ENCODE data around the gene ARID4A. TPM values are rescaled to one million over a fixed set of nuclear protein-coding genes. Genes with fewer than 3 reads are reported as not detected.

Gene ARID4A
- total and polyA plus RNA-seq, 2 of the 13 experiments (the other 11 are each of a cell fraction or from before 2014, with no cell fraction given), result 7.2 to 9.7 TPM

GRCh38 chr14:58395812-58396788, 97.7 kb downstream of the ARID4A start, which contains the start of gene TOMM20L (continued):
- TF ChIP-seq ZHX2 (IDR thresholded peaks at IDR 0.05; ENCODE audit: low read depth), result 0 out of 2 replicates have a peak, but pooled peaks have one; percentile 25
- no peak; the same call in none of the 2 replicates for TF ChIP-seq ZHX2 (CRISPR knock-in tag; IDR thresholded peaks at IDR 0.05; ENCODE audit: borderline replicate concordance)
- TF ChIP-seq ISL2 (CRISPR knock-in tag; IDR thresholded peaks at IDR 0.05), result 0 out of 2 replicates have a peak, but pooled peaks have one; percentile 36
- TF ChIP-seq ZNF543 (CRISPR knock-in tag; IDR thresholded peaks at IDR 0.05), result peak; percentile 70; the same call in 1 of the 2 replicates
- TF ChIP-seq ZNF30 (CRISPR knock-in tag; IDR thresholded peaks at IDR 0.05), result 0 out of 2 replicates have a peak, but pooled peaks have one; percentile 44
- TF ChIP-seq, protein P1, sequence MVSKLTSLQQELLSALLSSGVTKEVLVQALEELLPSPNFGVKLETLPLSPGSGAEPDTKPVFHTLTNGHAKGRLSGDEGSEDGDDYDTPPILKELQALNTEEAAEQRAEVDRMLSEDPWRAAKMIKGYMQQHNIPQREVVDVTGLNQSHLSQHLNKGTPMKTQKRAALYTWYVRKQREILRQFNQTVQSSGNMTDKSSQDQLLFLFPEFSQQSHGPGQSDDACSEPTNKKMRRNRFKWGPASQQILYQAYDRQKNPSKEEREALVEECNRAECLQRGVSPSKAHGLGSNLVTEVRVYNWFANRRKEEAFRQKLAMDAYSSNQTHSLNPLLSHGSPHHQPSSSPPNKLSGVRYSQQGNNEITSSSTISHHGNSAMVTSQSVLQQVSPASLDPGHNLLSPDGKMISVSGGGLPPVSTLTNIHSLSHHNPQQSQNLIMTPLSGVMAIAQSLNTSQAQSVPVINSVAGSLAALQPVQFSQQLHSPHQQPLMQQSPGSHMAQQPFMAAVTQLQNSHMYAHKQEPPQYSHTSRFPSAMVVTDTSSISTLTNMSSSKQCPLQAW (CRISPR knock-in tag; IDR thresholded peaks at IDR 0.05), result no peak
- TF ChIP-seq TBX3 (IDR thresholded peaks at IDR 0.05; ENCODE audit: borderline replicate concordance), result no peak
- no peak for TF ChIP-seq RARA (CRISPR knock-in tag; IDR thresholded peaks at IDR 0.05)
- peak; percentile 85 for TF ChIP-seq IKZF4 (CRISPR knock-in tag; IDR thresholded peaks at IDR 0.05; ENCODE audit: borderline replicate concordance, low read depth, not compliant biosample characterization)
- TF ChIP-seq NFAT5 (CRISPR knock-in tag; IDR thresholded peaks at IDR 0.05), result peak; percentile 54; the same call in 1 of the 2 replicates
- TF ChIP-seq SATB2 (CRISPR knock-in tag; IDR thresholded peaks at IDR 0.05), result 0 out of 2 replicates have a peak, but pooled peaks have one; percentile 15
- 0 out of 2 replicates have a peak, but pooled peaks have one; percentile 35 for TF ChIP-seq ZNF589 (CRISPR knock-in tag; conservative IDR thresholded peaks at IDR 0.05)
- TF ChIP-seq DNMT3B (CRISPR knock-in tag; conservative IDR thresholded peaks at IDR 0.05), result no peak
- no peak for TF ChIP-seq ZNF205 (CRISPR knock-in tag; IDR thresholded peaks at IDR 0.05)
- TF ChIP-seq SNRNP70 (IDR thresholded peaks at IDR 0.05; ENCODE audit: low read depth, low read length), result no peak

Data from HepG2 (cell line).